Mesodermal cell (in vitro differentiated cells): Measurements from ENCODE around the gene YWHAE.

Experiments used
- H3K27ac ChIP-seq: 2 replicates; pipeline ENCODE4 v1.7.0; 2013; ENCODE audit warnings: mild to moderate bottlenecking, low read depth, low read length, moderate library complexity; ENCODE audit not compliant: severe bottlenecking
- H3K36me3 ChIP-seq: 2 replicates; pipeline ENCODE4 v1.7.1; 2013; ENCODE audit warnings: mild to moderate bottlenecking, low read length, moderate library complexity; ENCODE audit not compliant: control insufficient read depth, insufficient read depth
- H3K4me1 ChIP-seq: one replicate; pipeline ENCODE4 v1.7.1; 2013; ENCODE audit warnings: mild to moderate bottlenecking, low read length; ENCODE audit not compliant: insufficient read depth, control insufficient read depth, poor library complexity, severe bottlenecking
- H3K4me3 ChIP-seq: 2 replicates; pipeline ENCODE4 v1.7.0; 2013; ENCODE audit warnings: low read length, control low read depth, mild to moderate bottlenecking; ENCODE audit not compliant: insufficient read depth, poor library complexity, severe bottlenecking; ENCODE audit errors: extremely low read depth
- H3K9me3 ChIP-seq: 2 replicates; pipeline ENCODE4 v1.7.1; 2013; ENCODE audit warnings: mild to moderate bottlenecking, low read length, moderate library complexity; ENCODE audit not compliant: control insufficient read depth
- WGBS, 2 experiments: methylation state at CpG; one replicate each; pipeline ENCODE4 v1.1.5; 2013; ENCODE audit warnings: missing lambda C conversion rate in 2 of 2; ENCODE audit not compliant: insufficient coverage in 2 of 2; 5-methylcytosine and 5-hydroxymethylcytosine counted together

YWHAE gene

DNA sequence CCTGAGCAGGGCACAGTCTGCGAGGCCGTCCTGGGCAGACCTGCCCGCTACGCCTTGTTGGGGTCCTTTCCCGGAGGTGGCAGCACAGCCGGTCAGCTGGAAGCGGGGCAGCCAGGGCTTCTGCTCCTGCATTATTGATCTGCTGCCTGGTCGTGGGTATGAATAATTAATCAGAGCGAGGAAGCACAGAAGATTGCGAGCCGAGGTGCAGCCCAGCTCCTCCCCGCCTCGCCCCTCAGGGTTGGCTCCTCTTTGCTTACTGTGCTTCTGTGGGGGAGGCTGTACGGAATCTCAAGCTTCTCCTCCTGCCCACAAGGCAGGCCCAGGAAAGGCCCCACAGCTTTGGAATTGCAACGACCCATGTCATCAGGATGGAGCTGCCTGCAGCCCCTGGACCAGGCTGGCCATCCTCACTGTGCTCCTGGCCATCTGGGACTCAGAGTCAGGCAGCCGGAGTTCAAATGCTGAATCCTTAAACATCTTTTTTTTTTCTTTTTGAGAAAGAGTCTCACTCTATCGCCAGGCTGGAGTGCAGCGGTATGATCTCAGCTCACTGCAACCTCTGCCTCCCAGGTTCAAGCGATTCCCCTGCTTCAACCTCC lies 95.0 kb downstream of the YWHAE start:
- Histone ChIP-seq H3K4me3 (no peak overlapping the region), H3K9me3 (no peaks in the 10 kb centered on the region), H3K27ac (no peak overlapping the region), H3K4me1 (no peaks in the 10 kb centered on the region), H3K36me3 (no peaks in the 10 kb centered on the region)
- WGBS, 2 experiments: 83 to 86% methylated on average over 14 to 17 of the region's 19 CpGs

DNA sequence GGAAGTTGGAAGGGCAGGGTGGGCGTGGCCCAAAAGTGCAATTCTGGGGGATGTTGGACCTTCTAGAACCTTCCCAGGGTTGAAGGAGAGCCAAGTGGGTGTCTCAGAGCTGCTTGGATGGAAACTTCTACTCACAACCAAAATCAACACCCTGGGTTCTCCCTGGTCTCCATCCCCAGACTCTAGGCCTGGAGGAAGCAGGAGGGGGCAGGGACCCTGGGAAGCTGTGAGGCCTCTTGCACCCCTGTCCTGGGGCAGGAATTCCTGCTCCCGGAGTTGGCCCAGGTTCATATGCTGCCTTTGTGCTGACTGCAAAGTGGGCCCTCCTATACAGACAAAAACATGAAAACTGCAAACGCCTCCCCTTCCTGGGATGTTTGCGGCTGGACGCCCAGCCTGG lies 95.5 kb downstream of the YWHAE start:
- no peaks in the 10 kb centered on the region for H3K36me3 ChIP-seq
- H3K4me3 ChIP-seq: no peak overlapping the region
- H3K27ac ChIP-seq: no peak overlapping the region
- no peaks in the 10 kb centered on the region for H3K9me3 ChIP-seq
- no peaks in the 10 kb centered on the region for H3K4me1 ChIP-seq
- WGBS, 2 experiments: 97% methylated on average over 3 of the region's 5 CpGs; no CpG with 5 or more reads in 1 of the 2 experiments

GRCh38 chr17:1302761-1303160 lies 97.3 kb downstream of the YWHAE start:
- Histone ChIP-seq H3K4me3 (no peak overlapping the region), H3K4me1 (no peaks in the 10 kb centered on the region), H3K27ac (no peak overlapping the region), H3K36me3 (no peaks in the 10 kb centered on the region), H3K9me3 (no peaks in the 10 kb centered on the region)
- 82 to 89% methylated on average over 15 to 18 of the region's 18 CpGs for WGBS, 2 experiments

DNA sequence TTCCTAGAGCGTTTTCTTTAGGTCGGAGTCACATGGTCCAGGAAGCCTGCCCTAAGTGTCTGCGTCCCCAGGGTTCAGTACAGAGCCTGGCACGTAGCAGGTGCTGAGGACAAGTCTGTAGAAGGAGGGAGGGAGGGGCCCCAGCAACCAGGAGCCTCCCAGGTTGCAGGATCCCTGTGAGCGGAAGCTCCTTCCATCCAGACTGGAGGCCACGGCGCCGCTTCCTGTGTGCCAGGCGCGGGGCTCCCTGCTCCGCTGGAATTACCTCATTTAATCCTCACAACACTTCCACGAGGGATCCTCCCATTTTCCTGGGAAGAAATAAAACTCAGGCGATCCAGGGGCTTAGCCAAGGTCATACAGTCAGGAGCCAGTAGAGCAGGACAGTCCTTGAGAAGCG lies 98.5 kb downstream of the YWHAE start:
- Histone ChIP-seq H3K4me3 (no peak overlapping the region), H3K9me3 (no peaks in the 10 kb centered on the region), H3K4me1 (no peaks in the 10 kb centered on the region), H3K36me3 (no peaks in the 10 kb centered on the region), H3K27ac (no peak overlapping the region)
- WGBS, 2 experiments: 84 to 89% methylated on average over 9 to 12 of the region's 14 CpGs

GRCh38 chr17:1300371-1300905 lies 99.6 kb downstream of the YWHAE start:
- Histone ChIP-seq H3K4me3 (no peak overlapping the region), H3K36me3 (no peaks in the 10 kb centered on the region), H3K9me3 (no peaks in the 10 kb centered on the region), H3K4me1 (no peaks in the 10 kb centered on the region), H3K27ac (no peak overlapping the region)
- 86 to 88% methylated on average over 12 to 15 of the region's 17 CpGs for WGBS, 2 experiments

- no peaks in the 10 kb centered on the region for H3K9me3 ChIP-seq
- no peaks in the 10 kb centered on the region for H3K36me3 ChIP-seq
- WGBS, 2 experiments: 84 to 86% methylated on average over 16 of the region's 22 CpGs
- H3K4me1 ChIP-seq: no peaks in the 10 kb centered on the region
- no peak overlapping the region for H3K27ac ChIP-seq
- no peak overlapping the region for H3K4me3 ChIP-seq
These were observed 100.3 kb downstream of the YWHAE start for GRCh38 chr17:1299552-1300370.

DNA sequence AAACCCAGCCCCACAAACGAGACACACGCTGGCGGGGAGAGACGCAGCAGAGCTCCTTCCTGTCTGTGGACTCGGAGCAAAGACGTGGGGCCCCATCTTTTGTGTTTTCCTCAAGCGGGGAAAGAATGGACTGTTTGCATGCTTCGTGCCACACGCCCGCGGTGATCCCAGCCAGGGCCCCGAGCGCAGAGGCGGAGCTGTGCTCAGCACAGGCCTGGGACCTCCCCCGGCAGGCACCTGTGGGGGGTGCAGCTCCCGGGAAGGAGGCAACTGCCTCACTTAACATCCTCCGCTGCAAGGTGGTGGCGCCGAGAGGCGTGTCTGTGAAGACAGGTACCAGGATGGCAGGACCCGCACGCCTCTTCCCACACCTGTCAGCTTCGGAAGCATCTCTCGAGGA lies 101.4 kb downstream of the YWHAE start:
- no peak overlapping the region for H3K4me3 ChIP-seq

More for the DNA sequence above, 101.4 kb downstream of the YWHAE start:
- H3K27ac ChIP-seq: no peak overlapping the region
- no peaks in the 10 kb centered on the region for H3K4me1 ChIP-seq
- H3K9me3 ChIP-seq: no peaks in the 10 kb centered on the region
- H3K36me3 ChIP-seq: no peaks in the 10 kb centered on the region
- 25 to 36% methylated on average over 23 to 24 of the region's 24 CpGs for WGBS, 2 experiments
